Gastrocnemius medialis (tissue), 4 donors: ENCODE measurements around the gene NCKAP1.

ENCODE experiments used
- POLR2A ChIP-seq, 2 donors: fragments of 450-650 bp; IDR thresholded peaks; one replicate each; pipeline ENCODE4 v1.6.1; 2017; ENCODE audit warnings: antibody characterized with exemption in 2 of 2, mild to moderate bottlenecking in 2 of 2, moderate library complexity in 2 of 2
- TF ChIP-seq, protein P1 (sequence below), 5 experiments: fragments of 450-650 bp in 3 of 5; fragments of 200-600 bp in 2 of 5; sonication (generic) in 2 of 5; IDR thresholded peaks in 4 of 5; conservative IDR thresholded peaks in 1 of 5; 1 replicate in 4 of 5; 2 replicates in 1 of 5; pipeline ENCODE4 v1.5.1; 2016 to 2019; ENCODE audit warnings: antibody characterized with exemption in 5 of 5, mild to moderate bottlenecking in 3 of 5, moderate library complexity in 3 of 5

DNA sequence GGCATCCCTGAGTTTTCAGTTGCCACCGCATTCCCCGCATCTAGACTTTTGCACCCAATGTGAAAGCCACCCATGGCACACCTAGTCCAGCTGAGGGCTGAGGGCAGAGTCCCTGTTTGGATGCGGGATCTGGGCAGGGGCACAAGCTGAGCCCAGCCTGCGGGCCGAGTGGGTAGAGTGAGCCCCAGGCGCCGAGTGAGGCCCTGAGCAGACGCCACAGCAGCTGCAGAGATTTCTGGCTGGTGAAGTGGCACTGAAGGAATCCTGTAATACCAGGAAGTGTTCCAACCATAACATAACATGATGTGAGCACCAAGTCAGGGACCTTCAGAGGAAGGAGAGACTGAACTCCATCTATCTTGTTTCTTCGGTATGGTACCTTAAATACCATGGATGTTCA, 144.1 kb downstream of the NCKAP1 start:
- no peak for TF ChIP-seq POLR2A (IDR thresholded peaks at IDR 0.05)
- TF ChIP-seq, protein P1, sequence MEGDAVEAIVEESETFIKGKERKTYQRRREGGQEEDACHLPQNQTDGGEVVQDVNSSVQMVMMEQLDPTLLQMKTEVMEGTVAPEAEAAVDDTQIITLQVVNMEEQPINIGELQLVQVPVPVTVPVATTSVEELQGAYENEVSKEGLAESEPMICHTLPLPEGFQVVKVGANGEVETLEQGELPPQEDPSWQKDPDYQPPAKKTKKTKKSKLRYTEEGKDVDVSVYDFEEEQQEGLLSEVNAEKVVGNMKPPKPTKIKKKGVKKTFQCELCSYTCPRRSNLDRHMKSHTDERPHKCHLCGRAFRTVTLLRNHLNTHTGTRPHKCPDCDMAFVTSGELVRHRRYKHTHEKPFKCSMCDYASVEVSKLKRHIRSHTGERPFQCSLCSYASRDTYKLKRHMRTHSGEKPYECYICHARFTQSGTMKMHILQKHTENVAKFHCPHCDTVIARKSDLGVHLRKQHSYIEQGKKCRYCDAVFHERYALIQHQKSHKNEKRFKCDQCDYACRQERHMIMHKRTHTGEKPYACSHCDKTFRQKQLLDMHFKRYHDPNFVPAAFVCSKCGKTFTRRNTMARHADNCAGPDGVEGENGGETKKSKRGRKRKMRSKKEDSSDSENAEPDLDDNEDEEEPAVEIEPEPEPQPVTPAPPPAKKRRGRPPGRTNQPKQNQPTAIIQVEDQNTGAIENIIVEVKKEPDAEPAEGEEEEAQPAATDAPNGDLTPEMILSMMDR (IDR thresholded peaks at IDR 0.05 in 4 of 5, conservative IDR thresholded peaks at IDR 0.05 in 1 of 5), result no peak
